Psoas muscle (tissue), 8 donors: ENCODE measurements around the gene DEPP1. TPM values are rescaled to one million over a fixed set of nuclear protein-coding genes. Genes with fewer than 3 reads are reported as not detected.

Experiments
- ATAC-seq, 4 donors: fragments of 200-7000 bp; cut with Tn5 transposase; one replicate each; pipeline ENCODE4 v1.9.1; 2020; ENCODE audit warnings: moderate library complexity in 3 of 4, mild to moderate bottlenecking in 2 of 4
- DNase-seq, 2 donors: peaks; one replicate each; pipeline ENCODE4 v3.0.0-alpha.2; 2020
- H3K27ac ChIP-seq: fragments of 200-600 bp; one replicate; pipeline ENCODE4 v1.8.0; 2022
- H3K27me3 ChIP-seq, 3 donors: fragments of 200-600 bp in 1 of 3; one replicate each; pipeline versions ENCODE4 v1.6.1 to v1.8.0; 2013 to 2022; ENCODE audit warnings: low read length in 2 of 3, mild to moderate bottlenecking in 2 of 3, moderate library complexity in 1 of 3; ENCODE audit not compliant: insufficient read depth in 3 of 3
- H3K36me3 ChIP-seq, 2 donors: fragments of 200-600 bp in 1 of 2; one replicate each; pipeline versions ENCODE4 v1.6.1 to v1.8.0; 2013 to 2022; ENCODE audit warnings: low read depth in 1 of 2, mild to moderate bottlenecking in 1 of 2, moderate library complexity in 1 of 2; ENCODE audit not compliant: insufficient read depth in 1 of 2
- H3K4me1 ChIP-seq: fragments of 200-600 bp; one replicate; pipeline ENCODE4 v1.8.0; 2022
- H3K4me3 ChIP-seq: fragments of 200-600 bp; one replicate; pipeline ENCODE4 v1.8.0; 2022; ENCODE audit warnings: mild to moderate bottlenecking
- H3K9me3 ChIP-seq: fragments of 200-600 bp; one replicate; pipeline ENCODE4 v1.8.0; 2022
- CTCF ChIP-seq: fragments of 200-600 bp; IDR thresholded peaks from one replicate; pipeline ENCODE4 v1.8.0; 2022; ENCODE audit warnings: antibody characterized with exemption
- WGBS, 3 donors: extraction: QIAGEN DNeasy Blood & Tissue Kit; methylation state at CpG; one replicate each; pipeline versions ENCODE4 v1.1.6 to v1.1.7; 2013; 5-methylcytosine and 5-hydroxymethylcytosine counted together
- intact Hi-C, 2 donors: fragments of 100-400 bp; cut with DNase I; formaldehyde crosslinking; loops; one replicate each; pipeline versions ENCODE4 v1.11.0 to v1.14.2; 2022
- polyA plus RNA-seq, 3 donors: library from polyadenylated mRNA; stranded (reverse); fragments of 200-250 nt; gene quantifications; one replicate each; pipeline ENCODE4 v1.2.3, GENCODE V29; 2013
- total RNA-seq, 4 donors: library from RNA; stranded (reverse); fragmentation: NEBNext Ultra II Directional in 2 of 4; extraction: Animal tissue kit (Norgen Biotek cat#: 25700) in 2 of 4; gene quantifications; one replicate each; pipeline versions ENCODE4 v1.2.1 to v1.2.4, GENCODE V29; 2021 to 2023
- donor health status: healthy with polysubstance abuse.
- donor health status: DM: no; HTN: no; CAD: no; lungs with moderate emphysema.
- donor health status: Bipolar disorder and iron deficiency.
- donor health status: healthy.
- donor health status: DM: yes; HTN: yes; CAD: no.
- donor health status: DM: no; HTN: no; CAD: no.
- donor health status: DM: no; HTN: no; CAD: no.
- donor health status: DM: yes; HTN: yes; CAD: no.

Gene DEPP1
- total and polyA plus RNA-seq, 7 donors, result 28.2 to 102 (median 37.4) TPM

DNA sequence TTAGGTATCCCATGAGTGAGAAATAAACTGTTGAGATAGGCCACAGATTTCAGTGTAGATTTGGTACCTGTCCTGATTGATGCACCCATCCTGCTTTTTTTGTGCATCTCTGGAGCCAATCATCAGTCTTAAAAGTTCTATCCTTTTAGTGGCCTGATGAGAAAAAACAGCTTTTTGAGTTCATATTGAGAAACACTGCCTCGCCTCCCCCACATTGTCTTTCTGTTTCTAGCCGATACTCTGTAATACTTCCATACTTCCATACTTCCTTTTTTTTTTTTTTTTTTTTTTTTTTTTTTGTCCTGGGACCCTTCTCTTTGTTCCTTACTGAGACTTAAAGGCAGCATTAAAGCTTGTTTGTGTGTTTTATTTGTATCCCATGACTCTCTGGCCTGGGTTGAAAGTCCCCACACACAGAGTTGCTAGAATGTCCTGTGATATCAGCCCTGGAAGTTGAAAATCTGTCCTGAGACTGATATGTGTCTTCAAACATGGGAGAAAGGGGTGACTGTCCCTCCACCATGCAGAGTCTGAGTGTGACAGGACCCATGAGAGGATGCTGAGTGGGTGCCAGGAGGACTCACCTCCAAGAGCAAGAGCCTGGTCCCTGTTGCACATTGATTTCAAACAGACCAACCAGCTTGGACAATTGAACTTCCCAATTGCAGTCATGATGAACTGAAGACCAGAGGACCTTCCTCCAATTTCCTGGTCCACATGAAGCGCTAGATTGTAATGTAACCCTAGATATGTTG, 27.8 kb upstream of the DEPP1 start:
- no peak for TF ChIP-seq CTCF
- Histone ChIP-seq H3K4me3 (no peak overlapping the region), H3K4me1 (peaks cover 19% of the 10 kb centered on the region), H3K27ac (no peak overlapping the region), H3K36me3 (peaks cover 5 to 23% of the 10 kb centered on the region in 2 donors), H3K9me3 (no peaks in the 10 kb centered on the region), H3K27me3 (no peaks in the 10 kb centered on the region)
- DNase-seq (no peak), ATAC-seq (no peak)
- intact Hi-C loops, result loop anchor here (5.0 to 10.0 kb wide), 2 partner anchors 231 to 668 kb away; partner anchors contain the start of gene ZFAND4 (in 1 of the 2)
- WGBS, 3 donors, result 89 to 96% (median 91%) methylated on average over 3 of the region's 3 CpGs

DNA sequence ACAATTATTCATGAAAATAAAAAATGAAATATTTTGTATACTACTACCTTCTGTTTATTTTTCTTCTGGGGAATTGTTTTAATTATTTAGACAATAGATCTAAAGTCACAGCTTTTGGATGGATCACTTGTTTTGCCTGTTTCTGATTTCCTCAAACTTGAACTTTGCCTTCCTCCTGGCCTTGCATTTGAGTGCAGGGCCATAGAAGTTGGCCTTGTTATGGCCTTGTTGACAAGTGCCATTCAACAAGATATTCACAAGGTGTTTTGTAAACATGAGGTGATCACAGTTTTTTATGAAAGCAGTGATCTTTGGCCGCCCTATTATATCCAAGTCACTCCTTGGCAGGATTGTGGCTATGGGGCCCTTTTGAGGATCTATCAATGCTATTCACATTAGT, 26.7 kb upstream of the DEPP1 start:
- DNase-seq (no peak), ATAC-seq (no peak)
- no peak overlapping the region for H3K27ac ChIP-seq
- H3K9me3 ChIP-seq, result no peaks in the 10 kb centered on the region
- no peaks in the 10 kb centered on the region for H3K27me3 ChIP-seq
- TF ChIP-seq CTCF, result no peak
- H3K4me3 ChIP-seq, result no peak overlapping the region
- peaks cover 19% of the 10 kb centered on the region for H3K4me1 ChIP-seq
- intact Hi-C loops, result loop anchor here (5.0 to 10.0 kb wide), 2 partner anchors 232 to 670 kb away; partner anchors contain the start of gene ZFAND4 (in 1 of the 2)
- peaks cover 5 to 23% of the 10 kb centered on the region in 2 donors for H3K36me3 ChIP-seq
- WGBS, 3 donors, result 91 to 96% (median 94%) methylated on average over 1 of the region's 1 CpG

GRCh38 chr10:45004661-45005060, 26.1 kb upstream of the DEPP1 start:
- intact Hi-C loops, result loop anchor here (5.0 to 10.0 kb wide), 2 partner anchors 233 to 670 kb away; partner anchors contain the start of gene ZFAND4 (in 1 of the 2)
- no peak overlapping the region for H3K4me3 ChIP-seq
- DNase-seq (no peak), ATAC-seq (no peak)
- no peaks in the 10 kb centered on the region for H3K27me3 ChIP-seq
- H3K36me3 ChIP-seq, result peaks cover 5 to 23% of the 10 kb centered on the region in 2 donors
- H3K27ac ChIP-seq, result no peak overlapping the region
- no peaks in the 10 kb centered on the region for H3K9me3 ChIP-seq
- 43 to 63% (median 58%) methylated on average over 3 of the region's 3 CpGs for WGBS, 3 donors
- peaks cover 19% of the 10 kb centered on the region for H3K4me1 ChIP-seq
- TF ChIP-seq CTCF, result no peak

DNA sequence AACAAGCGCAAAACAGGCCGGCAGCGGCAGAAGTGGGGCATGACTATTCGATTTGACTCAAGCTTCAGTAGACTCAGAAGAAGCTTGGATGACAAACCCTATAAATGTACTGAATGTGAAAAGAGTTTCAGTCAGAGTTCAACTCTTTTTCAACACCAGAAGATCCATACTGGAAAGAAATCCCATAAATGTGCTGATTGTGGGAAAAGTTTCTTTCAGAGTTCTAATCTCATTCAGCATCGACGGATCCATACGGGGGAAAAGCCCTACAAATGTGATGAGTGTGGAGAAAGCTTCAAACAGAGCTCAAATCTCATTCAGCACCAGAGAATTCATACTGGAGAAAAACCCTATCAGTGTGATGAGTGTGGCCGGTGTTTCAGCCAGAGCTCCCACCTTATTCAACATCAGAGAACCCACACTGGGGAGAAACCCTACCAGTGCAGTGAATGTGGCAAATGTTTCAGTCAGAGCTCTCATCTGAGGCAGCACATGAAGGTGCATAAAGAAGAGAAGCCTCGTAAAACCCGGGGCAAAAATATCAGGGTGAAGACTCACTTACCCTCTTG, 24.9 kb upstream of the DEPP1 start:
- intact Hi-C loops, result loop anchor here in 1 of 2 donors (10.0 kb wide), 1 partner anchor 671 kb away; the partner anchor contains the start of gene ZFAND4
- TF ChIP-seq CTCF, result no peak
- H3K27me3 ChIP-seq, result no peaks in the 10 kb centered on the region
- ATAC-seq (no peak), DNase-seq (no peak)
- peaks cover 5 to 23% of the 10 kb centered on the region in 2 donors for H3K36me3 ChIP-seq
- no peak overlapping the region for H3K27ac ChIP-seq
- no peaks in the 10 kb centered on the region for H3K9me3 ChIP-seq
- H3K4me3 ChIP-seq, result no peak overlapping the region
- H3K4me1 ChIP-seq, result peaks cover 23% of the 10 kb centered on the region
- 79 to 88% (median 80%) methylated on average over 10 of the region's 10 CpGs for WGBS, 3 donors
